IPS DF 19.7 (cell line): ENCODE data around the gene GSK3A.

Experiments used
- DNase-seq: peaks from one replicate; pipeline ENCODE4 v3.0.0-alpha.2; 2013; ENCODE audit warnings: low read depth, low spot score

Gene GSK3A

DNA sequence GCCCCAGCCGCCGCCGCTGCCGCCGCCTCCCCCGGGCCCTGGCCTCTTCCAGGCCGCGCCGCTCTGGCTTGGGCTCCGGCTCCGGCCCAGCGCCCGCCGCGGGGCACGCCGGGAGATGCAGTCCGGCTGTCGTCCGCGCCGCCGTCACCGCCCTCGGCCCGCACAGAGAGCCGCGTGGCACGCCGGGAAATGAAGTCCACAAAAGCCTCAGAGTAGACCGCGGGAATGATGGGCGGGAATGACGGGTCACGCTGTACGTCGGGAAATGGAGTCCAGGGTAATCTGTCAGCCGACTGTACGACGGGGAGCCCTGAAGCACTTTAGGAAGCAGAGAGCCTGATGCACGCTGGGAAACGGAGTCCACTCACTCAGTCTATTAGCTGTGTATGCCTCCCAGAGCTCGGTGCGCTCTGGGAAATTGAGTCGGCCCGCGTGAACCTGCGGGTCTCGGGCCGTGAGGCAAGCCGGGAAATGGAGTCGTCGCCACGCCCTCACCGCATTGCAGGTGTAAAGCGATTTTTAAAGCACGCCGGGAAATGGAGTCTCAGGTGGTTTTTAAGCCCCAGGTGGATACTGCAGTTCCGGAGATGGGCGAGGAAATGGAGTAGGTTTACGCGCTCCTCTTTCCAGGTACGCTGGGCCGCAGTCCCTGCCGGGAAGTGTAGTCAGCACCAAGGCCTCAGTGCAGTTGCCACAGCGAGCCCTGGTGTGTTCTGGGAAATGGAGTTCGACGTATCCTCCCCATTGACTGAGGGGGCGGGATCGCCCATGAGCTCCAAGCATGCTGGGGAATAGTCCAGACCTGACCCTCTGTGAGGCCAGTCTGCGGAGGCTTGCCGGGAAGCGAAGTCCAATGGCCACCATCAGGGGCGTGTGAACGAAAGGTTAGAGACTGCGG is at the start of gene GSK3A:
GSK3A (minus strand) TSS at position 91 of the 898 bp plus-strand sequence. CDS start 137 bp downstream, outside the sequence.
- peak; percentile 100 for DNase-seq

DNA sequence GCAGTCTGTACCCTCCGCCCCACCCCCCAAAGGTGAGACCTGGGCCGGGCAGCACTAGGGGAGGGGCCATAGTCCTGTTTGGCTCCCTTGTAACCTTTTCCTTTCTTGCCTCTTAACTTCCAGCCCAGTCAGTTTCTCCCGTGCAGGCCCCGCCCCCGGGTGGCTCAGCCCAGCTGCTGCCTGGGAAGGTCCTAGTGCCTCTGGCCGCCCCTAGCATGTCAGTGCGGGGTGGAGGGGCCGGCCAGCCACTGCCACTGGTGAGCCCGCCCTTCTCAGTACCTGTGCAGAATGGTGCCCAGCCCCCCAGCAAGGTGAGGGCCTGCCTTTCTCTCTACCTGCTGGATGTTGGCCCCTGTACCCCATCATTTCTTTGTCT is 49.0 kb upstream of the GSK3A start:
- no peak for DNase-seq

DNA sequence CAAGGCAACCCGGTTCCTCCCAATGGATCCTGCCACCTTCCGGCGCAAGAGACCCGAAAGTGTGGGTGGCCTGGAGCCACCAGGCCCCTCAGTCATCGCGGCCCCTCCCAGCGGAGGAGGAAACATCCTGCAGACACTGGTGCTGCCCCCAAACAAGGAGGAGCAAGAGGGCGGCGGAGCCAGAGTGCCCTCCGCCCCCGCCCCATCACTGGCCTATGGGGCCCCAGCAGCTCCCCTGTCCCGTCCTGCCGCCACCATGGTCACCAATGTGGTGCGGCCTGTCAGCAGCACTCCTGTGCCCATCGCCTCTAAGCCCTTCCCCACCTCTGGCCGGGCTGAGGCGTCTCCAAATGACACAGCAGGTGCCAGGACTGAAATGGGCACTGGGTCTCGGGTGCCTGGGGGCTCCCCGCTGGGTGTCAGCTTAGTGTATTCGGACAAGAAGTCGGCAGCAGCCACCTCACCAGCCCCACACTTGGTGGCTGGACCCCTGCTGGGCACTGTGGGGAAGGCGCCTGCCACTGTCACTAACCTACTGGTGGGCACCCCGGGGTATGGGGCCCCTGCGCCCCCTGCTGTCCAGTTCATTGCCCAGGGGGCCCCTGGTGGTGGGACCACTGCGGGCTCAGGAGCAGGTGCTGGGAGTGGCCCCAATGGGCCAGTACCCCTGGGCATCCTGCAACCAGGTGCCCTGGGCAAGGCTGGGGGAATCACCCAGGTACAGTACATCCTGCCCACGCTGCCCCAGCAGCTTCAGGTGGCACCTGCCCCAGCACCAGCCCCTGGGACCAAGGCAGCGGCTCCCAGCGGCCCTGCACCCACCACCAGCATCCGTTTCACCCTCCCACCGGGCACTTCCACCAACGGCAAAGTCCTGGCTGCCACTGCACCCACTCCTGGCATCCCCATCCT is 48.4 kb upstream of the GSK3A start:
- no peak for DNase-seq

DNA sequence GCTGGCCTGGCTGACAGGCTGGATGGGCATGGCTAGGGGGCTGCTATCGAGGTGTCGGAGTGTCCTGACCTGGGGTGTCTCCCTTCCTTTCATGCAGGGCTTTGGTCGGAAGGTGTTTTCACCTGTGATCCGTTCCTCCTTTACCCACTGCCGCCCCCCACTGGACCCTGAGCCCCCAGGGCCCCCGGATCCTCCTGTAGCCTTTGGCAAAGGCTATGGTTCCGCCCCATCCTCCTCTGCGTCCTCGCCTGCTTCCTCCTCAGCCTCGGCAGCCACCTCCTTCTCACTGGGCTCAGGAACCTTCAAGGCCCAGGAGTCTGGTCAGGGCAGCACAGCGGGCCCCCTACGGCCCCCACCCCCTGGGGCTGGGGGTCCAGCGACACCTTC is 47.7 kb upstream of the GSK3A start:
- DNase-seq, result no peak

DNA sequence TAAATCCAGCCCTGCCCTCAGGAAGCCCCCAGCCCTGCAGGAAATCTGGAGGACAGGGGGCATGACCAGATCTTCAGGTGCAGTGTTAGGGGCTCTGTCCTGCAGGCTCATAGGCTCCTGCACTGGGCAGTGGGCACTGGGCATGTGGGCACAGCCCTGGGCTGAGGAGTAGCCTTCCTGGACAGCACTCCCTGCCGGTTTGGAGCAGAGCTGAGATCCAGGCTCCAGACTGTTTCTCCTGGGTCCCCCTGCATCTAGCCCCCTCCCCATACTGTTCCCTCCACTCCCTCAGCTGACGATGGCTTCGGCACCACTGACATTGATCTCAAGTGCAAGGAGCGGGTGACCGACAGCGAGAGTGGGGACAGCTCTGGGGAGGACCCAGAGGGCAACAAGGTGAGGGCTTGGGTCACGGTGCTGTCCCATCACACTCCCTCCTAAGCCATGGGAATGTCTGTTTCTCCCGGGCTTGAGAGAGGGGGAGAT is 47.2 kb upstream of the GSK3A start:
- DNase-seq, result no peak

DNA sequence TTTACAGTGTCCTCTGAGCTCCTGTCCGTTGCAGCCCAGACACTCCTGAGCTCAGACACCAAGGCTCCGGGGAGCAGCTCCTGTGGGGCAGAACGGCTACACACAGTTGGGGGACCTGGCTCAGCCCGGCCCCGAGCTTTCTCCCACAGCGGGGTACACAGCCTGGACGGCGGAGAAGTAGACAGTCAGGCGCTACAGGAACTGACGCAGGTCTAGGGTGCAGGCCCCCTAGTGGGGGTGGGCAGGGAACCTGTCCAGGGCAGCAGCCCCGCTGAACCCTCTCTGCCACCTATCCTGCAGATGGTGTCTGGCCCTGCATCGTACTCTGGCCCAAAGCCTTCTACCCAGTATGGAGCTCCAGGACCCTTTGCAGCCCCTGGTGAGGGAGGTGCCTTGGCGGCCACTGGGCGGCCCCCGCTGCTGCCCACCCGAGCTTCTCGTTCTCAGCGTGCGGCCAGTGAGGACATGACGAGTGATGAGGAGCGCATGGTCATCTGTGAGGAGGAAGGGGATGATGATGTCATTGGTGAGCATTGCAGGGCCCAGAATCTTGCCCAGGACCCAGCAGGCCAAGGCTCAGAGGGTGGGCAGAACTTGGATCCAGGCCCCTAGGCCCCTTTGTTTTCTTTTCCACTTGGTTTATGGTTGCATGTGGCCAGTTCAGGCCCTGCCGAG is 46.6 kb upstream of the GSK3A start:
- no peak for DNase-seq

DNA sequence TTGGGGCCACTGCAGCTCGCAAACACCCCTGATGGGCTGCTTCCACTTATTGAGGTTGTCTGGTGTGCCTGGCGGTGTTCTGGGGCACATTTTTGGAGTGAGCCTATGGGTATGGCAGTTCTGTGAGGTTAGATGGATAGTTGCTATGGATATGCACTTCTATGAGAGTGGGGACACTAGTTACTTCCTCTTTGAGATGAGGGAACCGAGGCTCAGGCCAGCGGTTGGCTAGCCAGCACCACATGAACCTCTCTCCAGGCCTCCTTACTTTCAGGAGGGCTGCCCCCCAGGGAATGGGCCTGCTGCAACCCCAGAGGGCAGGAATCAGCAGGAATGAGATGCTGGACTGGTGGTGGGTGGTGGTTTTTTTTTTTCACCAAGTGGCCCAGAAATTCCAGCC is 46.0 kb upstream of the GSK3A start:
- no peak for DNase-seq

DNA sequence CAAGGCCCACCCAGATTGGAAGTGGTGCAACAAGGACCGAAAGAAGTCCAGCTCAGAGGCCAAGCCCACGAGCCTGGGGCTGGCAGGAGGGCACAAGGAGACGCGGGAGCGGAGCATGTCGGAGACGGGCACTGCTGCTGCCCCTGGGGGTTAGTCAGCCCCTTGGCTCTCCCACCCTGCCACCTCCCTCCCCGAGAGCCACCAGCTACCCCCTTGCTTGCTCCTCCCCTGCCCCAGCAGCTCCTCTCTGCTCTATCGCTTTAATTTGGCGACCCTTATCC is 45.4 kb upstream of the GSK3A start:
- DNase-seq, result no peak

DNA sequence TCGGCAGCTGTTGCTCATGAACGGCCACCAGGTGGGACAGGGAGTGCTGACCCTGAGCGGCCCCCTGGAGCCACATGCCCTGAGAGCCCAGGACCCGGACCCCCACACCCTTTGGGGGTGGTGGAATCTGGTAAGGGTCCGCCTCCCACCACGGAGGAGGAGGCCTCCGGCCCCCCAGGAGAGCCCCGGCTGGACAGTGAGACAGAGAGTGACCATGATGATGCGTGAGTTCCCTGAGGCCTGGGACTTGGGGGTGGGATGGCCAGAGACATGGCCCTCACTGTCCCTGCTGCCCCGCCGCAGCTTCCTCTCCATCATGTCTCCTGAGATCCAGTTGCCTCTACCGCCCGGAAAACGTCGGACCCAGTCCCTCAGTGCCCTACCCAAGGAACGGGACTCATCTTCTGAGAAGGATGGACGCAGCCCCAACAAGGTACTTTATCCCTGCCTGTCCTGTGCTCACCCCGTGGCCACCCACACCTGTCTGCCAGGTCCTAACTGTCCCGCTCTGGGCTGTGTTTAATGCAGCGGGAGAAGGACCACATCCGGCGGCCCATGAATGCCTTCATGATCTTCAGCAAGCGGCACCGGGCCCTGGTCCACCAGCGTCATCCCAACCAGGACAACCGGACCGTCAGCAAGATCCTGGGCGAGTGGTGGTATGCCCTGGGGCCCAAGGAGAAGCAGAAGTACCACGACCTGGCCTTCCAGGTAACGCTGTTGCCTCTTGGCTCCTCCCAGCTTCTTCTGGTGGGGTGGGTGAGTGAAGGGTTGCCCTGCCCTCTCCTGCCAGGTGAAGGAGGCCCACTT is 44.8 kb upstream of the GSK3A start:
- DNase-seq, result no peak

DNA sequence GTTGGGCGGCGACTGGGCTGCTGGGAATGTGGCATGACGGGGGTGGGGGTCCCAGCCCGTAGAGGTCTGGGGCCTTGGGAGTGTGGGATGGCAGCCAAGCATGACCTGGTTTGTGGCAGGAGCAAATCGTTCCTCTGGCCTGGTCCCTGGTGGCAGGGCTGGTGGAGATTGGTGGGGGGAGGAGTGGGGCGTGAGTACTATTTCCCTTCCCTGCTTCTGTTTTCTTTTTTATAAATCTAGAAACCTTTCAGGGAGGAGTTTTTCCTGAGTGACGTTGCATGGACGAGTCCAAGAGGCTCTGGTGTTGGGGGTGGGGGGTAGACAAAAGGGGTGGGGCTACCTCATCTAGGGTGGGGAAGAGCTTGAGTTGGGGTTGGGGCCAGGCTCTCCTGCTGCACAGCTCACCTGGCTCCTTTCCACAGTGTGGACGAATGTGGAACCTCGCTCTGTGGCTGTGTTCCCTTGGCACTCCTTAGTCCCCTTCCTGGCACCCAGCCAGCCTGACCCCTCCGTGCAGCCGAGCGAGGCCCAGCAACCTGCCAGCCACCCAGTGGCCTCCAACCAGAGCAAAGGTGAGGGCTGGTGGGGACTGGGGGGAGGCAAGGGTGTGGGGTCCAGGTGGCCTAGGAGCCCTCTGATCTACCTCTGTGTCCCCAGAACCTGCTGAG is 44.1 kb upstream of the GSK3A start:
- no peak for DNase-seq

DNA sequence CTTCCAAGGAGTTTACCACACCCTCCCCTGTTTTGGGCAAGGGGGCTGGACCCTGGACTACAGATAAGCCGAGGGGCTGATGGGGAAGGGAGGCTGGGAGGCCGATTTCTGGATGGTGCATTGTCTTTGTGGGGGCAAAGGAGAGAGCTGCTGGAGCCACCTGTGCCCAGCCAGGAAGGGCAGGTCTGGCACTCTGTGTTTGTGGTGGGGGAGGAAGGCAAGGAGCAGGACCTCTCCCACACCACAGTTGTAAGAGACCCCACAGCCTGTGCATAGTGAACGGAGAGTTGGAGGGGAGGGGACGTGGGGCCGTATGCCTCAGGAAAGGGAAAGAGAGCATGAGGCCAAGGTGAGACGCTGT is 43.6 kb upstream of the GSK3A start:
- no peak for DNase-seq

DNA sequence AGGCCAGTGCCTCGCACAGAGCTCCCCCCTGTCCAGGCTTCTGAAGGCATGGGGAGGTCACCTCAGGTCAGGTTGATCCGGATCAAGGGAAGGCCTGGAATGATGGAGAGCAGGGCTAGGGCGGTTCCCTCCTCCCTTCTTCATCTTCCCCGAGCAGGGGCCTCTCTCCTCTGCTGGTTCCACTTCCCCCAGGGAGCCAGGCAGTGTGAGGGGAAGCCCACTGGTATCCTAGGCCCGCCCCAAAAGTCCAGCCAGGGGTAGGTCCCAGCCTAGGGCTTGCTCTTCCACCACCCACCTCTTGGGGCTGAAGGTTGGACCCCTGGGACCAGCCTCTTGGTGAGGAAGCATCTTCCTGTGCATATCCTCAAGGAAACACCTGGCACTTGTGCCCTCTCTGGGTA is 43.1 kb upstream of the GSK3A start:
- DNase-seq, result no peak

DNA sequence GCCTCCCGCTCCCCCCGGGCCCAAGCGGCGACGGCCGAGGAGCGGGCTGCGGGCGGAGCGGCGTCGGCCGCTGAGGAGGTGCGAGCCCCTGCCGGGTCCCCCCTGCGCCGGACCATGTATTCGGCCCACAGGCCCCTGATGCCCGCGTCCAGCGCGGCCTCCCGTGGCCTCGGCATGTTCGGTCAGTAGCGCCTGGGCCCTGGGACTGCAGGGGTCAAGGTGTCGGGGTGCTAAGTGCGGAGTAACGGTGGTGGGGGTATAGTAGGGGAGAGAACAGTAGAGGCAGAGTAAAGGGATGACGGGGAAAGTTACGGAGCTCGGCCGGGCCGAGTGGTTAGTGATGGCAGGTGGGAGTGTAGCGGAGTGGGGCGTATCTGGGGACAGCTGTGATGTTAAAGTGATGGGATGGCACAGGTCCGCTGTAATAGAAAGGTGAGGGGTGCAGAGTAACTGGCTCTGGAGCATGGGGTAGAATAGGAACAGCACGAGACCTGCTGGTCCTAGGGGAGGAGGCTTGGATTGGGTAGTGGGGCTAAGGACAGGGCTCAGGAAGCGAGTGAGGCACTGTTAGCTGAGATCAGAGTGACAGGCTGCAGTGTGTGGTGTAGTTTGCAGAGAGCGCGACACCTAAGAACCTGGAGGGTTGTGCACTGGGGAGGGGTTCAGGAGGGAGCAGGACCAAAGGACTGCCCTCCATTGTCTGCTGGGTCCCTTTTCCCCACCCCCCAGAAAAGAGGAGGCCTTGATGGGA is 42.4 kb upstream of the GSK3A start:
- no peak for DNase-seq

DNA sequence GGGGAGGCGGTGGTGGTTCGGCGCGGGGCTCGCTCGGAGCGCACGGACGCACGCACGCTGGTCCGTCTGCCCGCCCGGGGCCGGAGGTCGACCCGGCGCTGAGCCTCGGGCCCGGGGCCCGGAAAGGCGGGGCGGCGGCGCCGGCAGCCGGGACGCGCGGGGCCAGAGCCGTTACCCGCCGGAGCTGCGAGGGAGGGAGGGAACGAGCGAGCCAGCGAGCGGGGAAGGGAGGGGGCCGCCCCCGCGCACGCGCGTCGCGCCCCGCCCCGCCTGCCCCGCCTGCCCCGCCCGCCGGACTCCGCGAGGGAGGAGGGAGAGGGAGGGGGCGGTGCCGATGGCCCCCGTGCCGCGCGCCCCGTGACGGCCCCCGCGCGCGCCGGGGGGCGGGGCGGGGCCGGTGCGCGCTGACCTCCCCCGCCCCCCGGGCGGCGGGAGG is 41.7 kb upstream of the GSK3A start:
- no peak for DNase-seq

DNA sequence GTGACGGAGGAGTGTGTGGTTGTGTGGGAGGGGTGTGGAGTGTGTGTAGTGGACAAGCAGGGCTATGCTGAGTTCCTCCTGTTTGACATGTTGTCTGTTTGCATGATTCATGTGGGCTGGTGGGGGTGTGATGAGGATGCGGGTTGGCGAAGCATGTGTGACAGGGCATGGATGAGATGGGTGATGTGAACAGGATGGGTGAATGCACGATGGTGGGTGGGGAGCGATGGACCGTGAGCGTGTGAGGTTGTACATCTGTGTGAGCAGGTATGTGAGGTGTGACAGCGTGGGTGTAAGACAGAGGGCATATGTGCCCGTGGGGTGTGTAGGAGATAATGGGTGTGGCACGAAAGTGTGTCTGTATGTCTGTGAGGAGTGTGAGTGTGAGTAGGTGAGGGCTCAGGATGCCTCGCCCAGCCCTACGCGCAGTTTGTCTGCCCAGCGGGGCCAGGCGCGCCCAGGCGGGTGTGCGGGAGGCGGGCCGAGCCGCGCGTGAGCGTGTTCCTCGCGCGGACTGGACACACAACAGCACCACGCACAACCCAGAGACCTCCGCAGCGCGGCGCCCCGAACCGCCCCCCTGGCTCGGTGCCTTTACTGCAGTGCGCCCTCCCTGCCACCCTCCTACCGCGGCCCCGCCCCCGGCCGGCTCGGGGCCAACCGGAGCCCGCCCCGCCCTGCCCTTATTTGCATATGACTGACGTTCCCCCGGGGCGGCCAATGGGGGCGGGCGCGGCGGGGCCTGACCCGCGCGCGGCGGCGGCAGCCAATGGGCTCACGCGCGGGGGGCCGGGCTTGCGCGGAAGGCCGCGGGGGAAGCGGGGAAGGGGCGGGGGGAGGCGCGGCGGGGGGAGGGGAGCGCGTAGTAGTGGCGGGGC is 41.0 kb upstream of the GSK3A start:
- no peak for DNase-seq

DNA sequence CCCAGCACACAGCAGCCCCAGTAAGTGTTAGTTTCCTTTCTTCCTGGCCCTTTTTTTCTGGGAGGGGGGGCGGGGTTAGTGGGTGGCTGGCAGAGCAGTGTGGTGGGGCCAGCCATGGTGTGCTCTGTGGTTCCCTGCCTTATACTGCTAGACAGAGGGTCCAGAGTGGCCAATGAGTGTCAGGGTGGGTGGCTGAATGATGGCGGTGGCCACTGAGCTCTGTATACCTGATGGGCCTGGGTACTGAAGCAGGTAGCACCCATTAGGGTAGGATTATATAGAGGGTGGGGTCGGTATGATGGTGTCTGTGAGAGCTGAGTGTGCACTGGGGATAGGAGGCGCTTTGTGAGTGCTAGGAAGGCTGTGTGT is 40.4 kb upstream of the GSK3A start:
- DNase-seq, result no peak

DNA sequence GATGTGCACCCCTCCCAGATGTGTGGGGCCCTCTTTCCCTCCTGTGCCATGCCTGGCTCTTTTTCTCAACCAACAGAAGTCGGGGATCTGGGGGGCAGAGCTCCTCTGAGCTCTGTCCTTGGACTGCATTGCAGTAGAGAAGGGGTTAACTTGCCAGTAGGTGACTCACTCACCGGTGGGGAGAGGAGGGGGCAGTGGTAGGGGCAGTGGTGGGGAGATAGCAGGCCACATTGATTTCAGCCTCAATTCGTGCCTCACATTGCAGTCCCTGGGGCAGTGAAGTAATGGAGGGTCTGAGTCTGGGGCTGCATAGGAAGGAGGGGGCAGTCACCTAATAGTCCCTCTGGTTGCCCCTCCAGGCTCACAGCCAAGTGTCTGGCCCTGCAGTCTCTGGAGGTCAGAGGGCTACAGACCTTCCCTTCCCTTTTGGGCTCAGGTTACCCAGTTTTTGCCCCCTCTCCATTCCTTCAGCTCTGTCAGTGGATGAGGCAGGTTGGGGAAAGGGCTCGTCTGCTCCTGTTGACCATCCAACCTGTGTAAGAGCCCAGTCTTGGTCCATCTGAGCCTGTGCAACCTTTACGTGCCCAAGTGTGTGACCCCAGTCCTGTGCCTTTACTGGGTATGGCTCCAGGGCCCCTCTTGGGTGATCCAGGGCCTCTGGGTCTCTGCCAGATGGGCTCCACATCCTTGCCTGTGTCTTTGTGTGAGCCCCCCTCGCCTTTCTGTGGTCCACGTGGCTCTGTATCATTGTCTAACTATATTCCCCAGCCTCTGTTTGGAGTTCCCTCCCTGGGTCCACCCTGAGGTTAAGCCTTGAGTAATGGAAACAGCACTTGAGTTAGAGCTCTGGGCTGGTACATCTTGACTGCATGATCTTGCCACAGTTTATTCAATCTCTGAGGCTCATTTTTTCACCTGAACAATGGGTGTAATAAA is 39.7 kb upstream of the GSK3A start:
- DNase-seq, result no peak
